A549 (cell line): Measurements from ENCODE around the gene NCOA3.

Experiments
- MAZ ChIP-seq: fragments of 150-350 bp; IDR thresholded peaks from 2 replicates; pipeline ENCODE4 v1.6.1; 2014; ENCODE audit warnings: antibody characterized with exemption, low read depth, low read length, borderline replicate concordance
- POLR2A ChIP-seq: IDR thresholded peaks from 2 replicates; pipeline ENCODE4 v1.6.1; 2012; ENCODE audit warnings: mild to moderate bottlenecking, low read length

DNA sequence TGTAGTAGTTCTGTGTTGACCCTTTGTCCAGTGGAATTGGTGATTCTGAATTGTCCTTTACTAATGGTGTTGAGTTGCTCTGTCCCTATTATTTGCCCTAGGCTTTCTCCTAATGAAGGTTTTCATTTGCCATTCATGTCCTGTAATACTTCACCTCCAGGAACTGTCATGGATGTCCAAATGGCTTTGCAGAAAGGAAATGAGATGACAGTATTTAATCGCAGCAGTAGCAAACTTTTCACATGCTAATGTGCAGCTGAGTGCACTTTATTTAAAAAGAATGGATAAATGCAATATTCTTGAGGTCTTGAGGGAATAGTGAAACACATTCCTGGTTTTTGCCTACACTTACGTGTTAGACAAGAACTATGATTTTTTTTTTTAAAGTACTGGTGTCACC, 152.2 kb downstream of the NCOA3 start:
- TF ChIP-seq MAZ: no peak
- no peak for TF ChIP-seq POLR2A
